OCI-LY3 (cell line): ENCODE measurements around the gene ECE1.

Experiments
- H2AFZ ChIP-seq: fragments of 200-600, 300-600 bp; shearing (Covaris generic); 2 replicates; pipeline ENCODE4 v1.6.0; 2014; ENCODE audit warnings: antibody characterized with exemption, low read depth, low read length
- H3K27ac ChIP-seq: fragments of 200-600, 300-600 bp; sonication (generic); 2 replicates; pipeline ENCODE4 v1.5.1; 2014; ENCODE audit warnings: mild to moderate bottlenecking, low read length, moderate library complexity, mixed read lengths
- H3K27me3 ChIP-seq: fragments of 200-600, 300-600 bp; sonication (generic); 2 replicates; pipeline ENCODE4 v1.6.1; 2014; ENCODE audit warnings: low read depth, low read length, mixed read lengths
- H3K36me3 ChIP-seq: fragments of 200-600, 300-600 bp; sonication (generic); replicated peaks from 2 replicates; pipeline ENCODE3; 2014; ENCODE audit warnings: low read depth, low read length, mixed read lengths
- H3K4me1 ChIP-seq: fragments of 300-600, 200-600 bp; sonication (generic); 2 replicates; pipeline ENCODE4 v1.6.1; 2014; ENCODE audit warnings: low read length, mixed read lengths
- H3K4me2 ChIP-seq: fragments of 200-600, 300-600 bp; sonication (generic); 2 replicates; pipeline ENCODE4 v1.6.1; 2014; ENCODE audit warnings: low read length, mixed read lengths
- H3K4me3 ChIP-seq: fragments of 300-600, 200-600 bp; sonication (generic); 2 replicates; pipeline ENCODE4 v1.5.1; 2014; ENCODE audit warnings: antibody characterized with exemption, mild to moderate bottlenecking, low read length, moderate library complexity
- H3K79me2 ChIP-seq: fragments of 300-600, 200-600 bp; shearing (Covaris generic); 2 replicates; pipeline ENCODE4 v1.6.1; 2014; ENCODE audit warnings: mild to moderate bottlenecking, low read length, mixed read lengths
- H3K9ac ChIP-seq: fragments of 300-600, 200-600 bp; shearing (Covaris generic); 2 replicates; pipeline ENCODE4 v1.6.0; 2014; ENCODE audit warnings: mild to moderate bottlenecking, low read length, moderate library complexity
- H3K9me3 ChIP-seq: fragments of 200-600, 300-600 bp; shearing (Covaris generic); 2 replicates; pipeline ENCODE4 v1.6.1; 2014; ENCODE audit warnings: low read length, mixed read lengths; ENCODE audit not compliant: insufficient read depth
- H4K20me1 ChIP-seq: fragments of 200-600, 300-600 bp; sonication (generic); 2 replicates; pipeline ENCODE4 v1.6.1; 2016; ENCODE audit warnings: low read length, mixed read lengths; ENCODE audit not compliant: insufficient read depth
- CTCF ChIP-seq: fragments of 200-600, 300-600 bp; sonication (generic); IDR thresholded peaks from 2 replicates; pipeline ENCODE4 v1.5.1; 2014; ENCODE audit warnings: antibody characterized with exemption, low read length, low read depth
- EZH2phosphoT487 ChIP-seq: fragments of 200-600 bp; shearing (Covaris generic); IDR thresholded peaks from 2 replicates; pipeline ENCODE4 v1.6.1; 2018; ENCODE audit warnings: antibody characterized with exemption, mixed run types, low read depth

Gene ECE1

DNA sequence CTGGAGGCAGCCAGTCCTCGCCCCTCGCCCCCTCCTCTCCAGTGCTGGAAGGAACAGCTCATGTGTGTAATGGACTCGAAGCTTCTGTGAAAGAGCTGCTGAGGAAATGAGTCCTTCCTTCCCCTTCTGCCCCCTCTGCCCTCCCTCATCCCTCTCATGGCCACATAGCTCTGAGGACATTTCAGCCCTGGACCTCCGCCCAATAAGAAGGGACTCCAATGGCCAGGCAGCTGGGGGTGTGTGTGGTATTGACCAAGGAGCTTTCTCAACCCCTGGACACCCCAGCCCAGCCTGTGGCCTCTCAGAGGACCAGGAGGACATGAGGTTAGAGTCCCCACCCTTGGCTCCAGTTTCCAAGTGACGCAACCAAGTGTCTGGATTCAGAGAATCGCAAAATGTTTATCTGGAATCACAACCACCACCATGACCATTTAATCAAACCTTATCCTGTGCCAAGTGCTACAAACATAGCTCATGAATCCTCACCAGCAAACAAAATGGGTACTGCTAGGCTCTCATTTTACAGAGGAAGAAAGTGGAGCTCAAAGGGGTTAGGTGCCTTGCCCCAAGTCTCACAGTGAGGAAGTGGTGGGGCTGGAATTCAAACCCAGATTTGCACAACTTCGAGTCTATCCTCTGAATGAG lies 47.8 kb upstream of the ECE1 start:
- Histone ChIP-seq H2AFZ (no peak overlapping the region), H3K27ac (no peak overlapping the region), H3K4me2 (no peak overlapping the region), H3K36me3 (no peaks in the 10 kb centered on the region), H4K20me1 (peaks cover 61% of the 10 kb centered on the region), H3K9ac (no peak overlapping the region), H3K79me2 (peaks cover 99% of the 10 kb centered on the region), H3K27me3 (no peaks in the 10 kb centered on the region), H3K4me1 (peaks cover 32% of the 10 kb centered on the region), H3K9me3 (no peaks in the 10 kb centered on the region), H3K4me3 (no peak overlapping the region)
- no peak for TF ChIP-seq CTCF
- no peak for TF ChIP-seq EZH2phosphoT487

DNA sequence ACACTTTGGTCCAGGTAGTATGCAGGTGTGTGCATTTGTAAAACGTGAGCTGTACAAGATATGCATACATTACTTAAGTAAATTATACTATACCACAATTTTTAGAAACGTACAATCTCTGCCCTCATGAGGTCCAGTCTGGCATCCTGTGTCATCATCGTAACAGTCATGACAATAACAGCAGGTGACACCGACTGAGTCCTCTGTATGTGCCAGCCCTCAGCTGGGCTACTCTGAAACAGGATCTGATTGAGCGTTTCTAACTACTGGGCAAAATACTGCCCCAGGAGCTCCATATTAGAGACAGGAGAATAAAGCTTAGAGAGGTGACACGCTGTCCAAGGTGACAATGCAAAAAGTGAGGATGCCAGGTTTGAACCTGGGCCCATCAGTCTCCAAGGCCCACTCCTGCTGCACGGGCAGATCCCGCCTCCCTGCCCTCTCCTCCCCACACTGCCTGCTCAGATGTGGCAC lies 47.2 kb upstream of the ECE1 start:
- H3K9ac ChIP-seq, result no peak overlapping the region
- no peak overlapping the region for H3K27ac ChIP-seq
- no peaks in the 10 kb centered on the region for H3K27me3 ChIP-seq
- no peak overlapping the region for H2AFZ ChIP-seq
- no peak overlapping the region for H3K4me3 ChIP-seq
- H3K4me2 ChIP-seq, result no peak overlapping the region
- peaks cover 26% of the 10 kb centered on the region for H3K4me1 ChIP-seq
- TF ChIP-seq CTCF (no peak), EZH2phosphoT487 (no peak)
- no peaks in the 10 kb centered on the region for H3K36me3 ChIP-seq
- H3K79me2 ChIP-seq, result peaks cover 98% of the 10 kb centered on the region
- H3K9me3 ChIP-seq, result no peaks in the 10 kb centered on the region
- H4K20me1 ChIP-seq, result peaks cover 56% of the 10 kb centered on the region

GRCh38 chr1:21337010-21337437 lies 46.8 kb upstream of the ECE1 start:
- TF ChIP-seq EZH2phosphoT487 (no peak), CTCF (no peak)
- H3K9ac ChIP-seq, result no peak overlapping the region
- H3K9me3 ChIP-seq, result no peaks in the 10 kb centered on the region
- H3K4me3 ChIP-seq, result no peak overlapping the region
- peaks cover 24% of the 10 kb centered on the region for H3K4me1 ChIP-seq
- peaks cover 97% of the 10 kb centered on the region for H3K79me2 ChIP-seq
- H4K20me1 ChIP-seq, result peaks cover 53% of the 10 kb centered on the region
- H3K4me2 ChIP-seq, result no peak overlapping the region
- no peaks in the 10 kb centered on the region for H3K27me3 ChIP-seq
- no peak overlapping the region for H3K27ac ChIP-seq
- no peaks in the 10 kb centered on the region for H3K36me3 ChIP-seq
- no peak overlapping the region for H2AFZ ChIP-seq

GRCh38 chr1:21335750-21336224 lies 45.5 kb upstream of the ECE1 start:
- no peaks in the 10 kb centered on the region for H3K9me3 ChIP-seq
- TF ChIP-seq CTCF (no peak), EZH2phosphoT487 (no peak)
- H3K27me3 ChIP-seq, result no peaks in the 10 kb centered on the region
- no peaks in the 10 kb centered on the region for H3K36me3 ChIP-seq
- peaks cover 24% of the 10 kb centered on the region for H3K4me1 ChIP-seq
- peaks cover 95% of the 10 kb centered on the region for H3K79me2 ChIP-seq
- no peak overlapping the region for H3K9ac ChIP-seq
- no peak overlapping the region for H3K27ac ChIP-seq
- peak overlapping the region; percentile 79 for H3K4me3 ChIP-seq
- H4K20me1 ChIP-seq, result peaks cover 43% of the 10 kb centered on the region
- H3K4me2 ChIP-seq, result peak overlapping the region; percentile 98
- no peak overlapping the region for H2AFZ ChIP-seq
